AG08395 (cell line): ENCODE results near the gene RICTOR.
A peak's percentile ranks its signal among the peaks of the same experiment; 100 is the strongest.
"Not testable (repeated sequence)": the region's sequence is repeated elsewhere in the genome, so short reads cannot be mapped to it uniquely, and the experiment has no call there.

ENCODE experiments used
- DNase-seq: peaks from one replicate; pipeline ENCODE4 v3.0.0; 2012; ENCODE audit warnings: mixed read lengths, low spot score

The RICTOR gene

GRCh38 chr5:39055027-39055767 is 19.0 kb downstream of the RICTOR start:
- no peak for DNase-seq

GRCh38 chr5:39053189-39053588 is 21.0 kb downstream of the RICTOR start:
- no peak for DNase-seq

GRCh38 chr5:39052141-39052540 is 22.1 kb downstream of the RICTOR start:
- DNase-seq, result no peak

- no peak for DNase-seq
Measured at GRCh38 chr5:39049315-39049714, 24.9 kb downstream of the RICTOR start.

- DNase-seq, result no peak
Measured at GRCh38 chr5:39040875-39041274, 33.3 kb downstream of the RICTOR start.

GRCh38 chr5:39034493-39034892 is 39.7 kb downstream of the RICTOR start:
- DNase-seq, result not testable (repeated sequence)

- DNase-seq, result no peak
Measured at GRCh38 chr5:39031041-39031440, 43.2 kb downstream of the RICTOR start.

GRCh38 chr5:39025456-39025855 is 48.7 kb downstream of the RICTOR start:
- DNase-seq, result no peak

GRCh38 chr5:39024884-39025283 is 49.3 kb downstream of the RICTOR start:
- peak; percentile 15 for DNase-seq

- no peak for DNase-seq
Measured at GRCh38 chr5:39024005-39024404, 50.2 kb downstream of the RICTOR start.

GRCh38 chr5:39023121-39023520 is 51.1 kb downstream of the RICTOR start:
- no peak for DNase-seq

- DNase-seq, result no peak
Measured at GRCh38 chr5:39022151-39022550, 52.0 kb downstream of the RICTOR start.

- DNase-seq, result no peak
Measured at GRCh38 chr5:39021413-39021812, 52.8 kb downstream of the RICTOR start.

- no peak for DNase-seq
Measured at GRCh38 chr5:39020458-39020857, 53.7 kb downstream of the RICTOR start.

GRCh38 chr5:39019254-39019653 is 54.9 kb downstream of the RICTOR start:
- DNase-seq, result no peak

- DNase-seq, result no peak
Measured at GRCh38 chr5:39017504-39017903, 56.7 kb downstream of the RICTOR start.

GRCh38 chr5:39016587-39017275 is 57.5 kb downstream of the RICTOR start:
- no peak for DNase-seq

- DNase-seq, result peak; percentile 59
Measured at GRCh38 chr5:39015743-39016586, 58.2 kb downstream of the RICTOR start.

GRCh38 chr5:39014561-39014960 is 59.6 kb downstream of the RICTOR start:
- DNase-seq, result peak; percentile 25

GRCh38 chr5:39013938-39014337 is 60.3 kb downstream of the RICTOR start:
- no peak for DNase-seq

GRCh38 chr5:39010958-39011357 is 63.2 kb downstream of the RICTOR start:
- DNase-seq, result not testable (repeated sequence)

- DNase-seq, result no peak
Measured at GRCh38 chr5:39009981-39010380, 64.2 kb downstream of the RICTOR start.

GRCh38 chr5:39009280-39009679 is 64.9 kb downstream of the RICTOR start:
- no peak for DNase-seq
